DOHH2 (cell line): Measurements from ENCODE around the gene RBM20.

ENCODE experiments used
- H3F3A ChIP-seq: fragments of 200-600 bp; sonication (generic), shearing (Covaris generic); 2 replicates; pipeline ENCODE4 v1.6.0; 2016; ENCODE audit warnings: antibody characterized with exemption, mild to moderate bottlenecking; ENCODE audit not compliant: control insufficient read depth, insufficient read depth
- H3K27ac ChIP-seq: fragments of 200-600 bp; sonication (generic); 2 replicates; pipeline ENCODE4 v1.5.1; 2014; ENCODE audit warnings: low read depth, mild to moderate bottlenecking, low read length, moderate library complexity
- H3K27me3 ChIP-seq: fragments of 200-600 bp; sonication (generic); 2 replicates; pipeline ENCODE4 v1.6.1; 2014; ENCODE audit warnings: mild to moderate bottlenecking, low read length, mixed read lengths; ENCODE audit not compliant: control insufficient read depth
- H3K36me3 ChIP-seq: fragments of 200-600 bp; sonication (generic); 2 replicates; pipeline ENCODE4 v1.6.1; 2014; ENCODE audit warnings: mild to moderate bottlenecking, low read length, moderate library complexity, mixed read lengths; ENCODE audit not compliant: control insufficient read depth
- H3K4me1 ChIP-seq: fragments of 200-600 bp; sonication (generic); 2 replicates; pipeline ENCODE4 v1.6.1; 2014; ENCODE audit warnings: mild to moderate bottlenecking, low read length, mixed read lengths; ENCODE audit not compliant: control insufficient read depth
- H3K4me2 ChIP-seq: fragments of 200-600 bp; sonication (generic); 2 replicates; pipeline ENCODE4 v1.6.0; 2014; ENCODE audit warnings: mild to moderate bottlenecking, low read length, moderate library complexity
- H3K4me3 ChIP-seq: fragments of 200-600 bp; sonication (generic); 2 replicates; pipeline ENCODE4 v1.5.1; 2014; ENCODE audit warnings: mild to moderate bottlenecking, low read length, mixed read lengths
- H3K79me2 ChIP-seq: fragments of 200-600 bp; sonication (generic); 2 replicates; pipeline ENCODE4 v1.6.1; 2014; ENCODE audit warnings: mild to moderate bottlenecking, low read length, mixed read lengths; ENCODE audit not compliant: control insufficient read depth
- H3K9me2 ChIP-seq: fragments of 200-600 bp; sonication (generic); replicated peaks from 2 replicates; pipeline ENCODE4 v1.6.1; 2014; ENCODE audit warnings: mild to moderate bottlenecking, low read length, mixed read lengths; ENCODE audit not compliant: control insufficient read depth
- H3K9me3 ChIP-seq: fragments of 200-600 bp; sonication (generic); 2 replicates; pipeline ENCODE4 v1.6.1; 2014; ENCODE audit warnings: antibody characterized with exemption, low read length, mixed read lengths; ENCODE audit not compliant: control insufficient read depth, insufficient read depth
- H4K20me1 ChIP-seq: fragments of 200-600 bp; sonication (generic); 2 replicates; pipeline ENCODE4 v1.6.0; 2014; ENCODE audit warnings: low read depth, mild to moderate bottlenecking, antibody characterized with exemption, low read length, moderate library complexity; ENCODE audit not compliant: control insufficient read depth, insufficient read depth
- EZH2phosphoT487 ChIP-seq: fragments of 200-600 bp; sonication (generic); IDR thresholded peaks from 2 replicates; pipeline ENCODE4 v1.6.1; 2017; ENCODE audit warnings: borderline replicate concordance, mild to moderate bottlenecking, antibody characterized with exemption, low read length, moderate library complexity, mixed read lengths
- TF ChIP-seq, protein P1 (sequence below): fragments of 200-600 bp; sonication (generic); IDR thresholded peaks from one replicate; pipeline ENCODE4 v1.5.1; 2014; ENCODE audit warnings: antibody characterized with exemption, mild to moderate bottlenecking, low read depth, low read length; ENCODE audit not compliant: poor library complexity, severe bottlenecking

The RBM20 gene

DNA sequence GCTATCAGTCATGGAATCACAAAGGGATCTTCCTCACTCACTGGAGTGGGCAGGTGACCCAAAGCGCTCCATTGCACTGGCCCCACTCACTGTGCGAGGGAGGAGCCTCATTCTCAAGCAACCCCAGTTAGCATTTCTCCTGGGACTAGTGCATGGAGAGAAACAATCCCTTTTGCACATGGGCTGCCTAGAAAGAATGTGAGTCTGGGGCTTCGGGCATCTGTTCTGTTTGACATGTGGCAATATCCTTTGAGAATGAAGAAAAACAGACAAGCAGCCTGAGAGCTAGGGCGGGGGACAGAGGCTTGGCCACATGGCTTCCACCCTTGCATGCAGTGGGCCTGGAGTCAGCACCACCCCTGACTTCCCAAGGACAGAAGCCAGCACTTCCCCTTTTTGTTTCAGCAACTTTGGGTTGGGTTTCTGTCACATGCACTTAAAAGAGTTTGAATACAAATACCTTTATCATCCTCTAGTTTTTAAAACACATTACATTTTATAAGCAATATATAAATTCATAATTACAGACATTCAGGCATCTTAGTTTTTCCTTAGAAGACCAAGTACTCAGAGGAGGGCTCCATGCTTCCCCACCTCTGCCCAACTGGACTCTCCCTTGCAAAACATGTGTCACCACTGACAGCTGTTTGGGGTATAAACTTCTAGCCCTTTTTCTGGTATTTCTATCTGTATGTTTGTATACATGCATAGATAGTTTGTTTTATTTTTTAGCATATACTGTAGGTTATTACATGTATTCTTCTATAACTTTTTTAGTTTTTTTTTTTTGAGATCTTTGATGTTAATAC, 73.8 kb downstream of the RBM20 start:
- H3K9me3 ChIP-seq: no peaks in the 10 kb centered on the region
- no peak overlapping the region for H3K27ac ChIP-seq
- no peaks in the 10 kb centered on the region for H3K27me3 ChIP-seq
- H4K20me1 ChIP-seq: no peaks in the 10 kb centered on the region
- peak overlapping the region; percentile 14; the same call in 1 of the 2 replicates for H3K4me3 ChIP-seq
- no peaks in the 10 kb centered on the region for H3K36me3 ChIP-seq
- peak overlapping the region; percentile 47 for H3K4me2 ChIP-seq
- peaks cover 50% of the 10 kb centered on the region for H3K4me1 ChIP-seq
- peaks cover 3% of the 10 kb centered on the region for H3F3A ChIP-seq
- no peak for TF ChIP-seq EZH2phosphoT487
- TF ChIP-seq, protein P1, sequence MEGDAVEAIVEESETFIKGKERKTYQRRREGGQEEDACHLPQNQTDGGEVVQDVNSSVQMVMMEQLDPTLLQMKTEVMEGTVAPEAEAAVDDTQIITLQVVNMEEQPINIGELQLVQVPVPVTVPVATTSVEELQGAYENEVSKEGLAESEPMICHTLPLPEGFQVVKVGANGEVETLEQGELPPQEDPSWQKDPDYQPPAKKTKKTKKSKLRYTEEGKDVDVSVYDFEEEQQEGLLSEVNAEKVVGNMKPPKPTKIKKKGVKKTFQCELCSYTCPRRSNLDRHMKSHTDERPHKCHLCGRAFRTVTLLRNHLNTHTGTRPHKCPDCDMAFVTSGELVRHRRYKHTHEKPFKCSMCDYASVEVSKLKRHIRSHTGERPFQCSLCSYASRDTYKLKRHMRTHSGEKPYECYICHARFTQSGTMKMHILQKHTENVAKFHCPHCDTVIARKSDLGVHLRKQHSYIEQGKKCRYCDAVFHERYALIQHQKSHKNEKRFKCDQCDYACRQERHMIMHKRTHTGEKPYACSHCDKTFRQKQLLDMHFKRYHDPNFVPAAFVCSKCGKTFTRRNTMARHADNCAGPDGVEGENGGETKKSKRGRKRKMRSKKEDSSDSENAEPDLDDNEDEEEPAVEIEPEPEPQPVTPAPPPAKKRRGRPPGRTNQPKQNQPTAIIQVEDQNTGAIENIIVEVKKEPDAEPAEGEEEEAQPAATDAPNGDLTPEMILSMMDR: no peak
- no peaks in the 10 kb centered on the region for H3K79me2 ChIP-seq
- no peaks in the 10 kb centered on the region for H3K9me2 ChIP-seq

- Histone ChIP-seq H3K27me3 (no peaks in the 10 kb centered on the region), H3K9me2 (no peaks in the 10 kb centered on the region), H3K9me3 (no peaks in the 10 kb centered on the region), H3K79me2 (no peaks in the 10 kb centered on the region), H3K4me3 (no peak overlapping the region; the same call in 1 of the 2 replicates), H3K27ac (no peak overlapping the region), H3K4me2 (peak overlapping the region; percentile 97; the same call in 1 of the 2 replicates), H4K20me1 (no peaks in the 10 kb centered on the region), H3F3A (peaks cover 9% of the 10 kb centered on the region), H3K36me3 (no peaks in the 10 kb centered on the region), H3K4me1 (peaks cover 76% of the 10 kb centered on the region)
- TF ChIP-seq EZH2phosphoT487: no peak
- TF ChIP-seq, protein P1: no peak
These were observed 77.4 kb downstream of the RBM20 start for GRCh38 chr10:110721406-110722038.

GRCh38 chr10:110723224-110723891, 79.2 kb downstream of the RBM20 start:
- peak overlapping the region; percentile 97 for H3K4me2 ChIP-seq
- H3K27me3 ChIP-seq: no peaks in the 10 kb centered on the region
- no peaks in the 10 kb centered on the region for H3K36me3 ChIP-seq
- TF ChIP-seq, protein P1: no peak
- no peak for TF ChIP-seq EZH2phosphoT487
- H3K27ac ChIP-seq: peak overlapping the region; percentile 95
- H3F3A ChIP-seq: peaks cover 9% of the 10 kb centered on the region
- peaks cover 61% of the 10 kb centered on the region for H3K4me1 ChIP-seq
- H3K79me2 ChIP-seq: no peaks in the 10 kb centered on the region
- H3K9me2 ChIP-seq: no peaks in the 10 kb centered on the region
- H3K9me3 ChIP-seq: no peaks in the 10 kb centered on the region
- peak overlapping the region; percentile 74 for H3K4me3 ChIP-seq
- no peaks in the 10 kb centered on the region for H4K20me1 ChIP-seq
